Measurements from ENCODE around the gene PARM1. TPM values are rescaled to one million over a fixed set of nuclear protein-coding genes. Genes with fewer than 3 reads are reported as not detected.

Gene PARM1
- total and polyA plus RNA-seq, 9 of the 15 experiments (the other 6 are each of a cell fraction or from before 2014, with no cell fraction given): 0.07 TPM; not detected in 8

GRCh38 chr4:75038376-75038775, 105.5 kb downstream of the PARM1 start:
- no peak for FAIRE-seq

More at GRCh38 chr4:75038376-75038775, 105.5 kb downstream of the PARM1 start:
- Histone ChIP-seq H3K36me3 (ENCODE audit: control insufficient read depth, insufficient read depth, low read length) (no peaks in the 10 kb centered on the region), H3K9me3 (replicated peaks; ENCODE audit: control insufficient read depth, insufficient read depth, low read depth, low read length) (no peaks in the 10 kb centered on the region), H4K20me1 (replicated peaks; ENCODE audit: control insufficient read depth, insufficient read depth, low read length) (no peaks in the 10 kb centered on the region), H3K9me1 (ENCODE audit: control insufficient read depth, insufficient read depth, low read length) (no peaks in the 10 kb centered on the region), H3K9ac (ENCODE audit: insufficient read depth in 1 of 2, low read depth in 2 of 2, low read length in 2 of 2) (no peak overlapping the region), H3K79me2 (ENCODE audit: control insufficient read depth, insufficient read depth, low read length) (no peaks in the 10 kb centered on the region), H3K27me3 (ENCODE audit: control insufficient read depth in 2 of 2, insufficient read depth in 2 of 2, low read length in 2 of 2) (peaks cover 3 to 9% of the 10 kb centered on the region in 2 experiments; a peak in 1 of 5 replicates), H3K4me2 (ENCODE audit: insufficient read depth, low read length) (no peak overlapping the region), H3K27ac (ENCODE audit: extremely low read depth, low read depth, low read length) (no peak overlapping the region), H2AFZ (ENCODE audit: low read depth, low read length) (no peak overlapping the region), H3K4me1 (replicated peaks in 1 of 2; ENCODE audit: control insufficient read depth in 2 of 2, insufficient read depth in 2 of 2, low read length in 2 of 2) (no peaks in the 10 kb centered on the region), H3K4me3 (no peak overlapping the region)
- WGBS (ENCODE audit: insufficient coverage, low coverage, missing lambda C conversion rate): 0% methylated on average over 4 of the region's 4 CpGs
- no TSS peak for BruUV-seq (replicated peaks)
- CTCF ChIA-PET (ENCODE audit: low intra/inter-chr PET ratio): no interaction called here
- POLR2A ChIA-PET: interaction anchor here (0.8 kb wide), 1 partner anchor 13 kb away, joined by 3 read pairs; no protein-coding TSS in a partner anchor
- no peak for TF ChIP-seq PRDM10 (IDR thresholded peaks at IDR 0.05; ENCODE audit: partially characterized antibody)
- no peak for TF ChIP-seq TEAD2 (tag; IDR thresholded peaks at IDR 0.05)
- TF ChIP-seq NFIC (IDR thresholded peaks at IDR 0.05): no peak
- no peak for TF ChIP-seq ZNF41 (CRISPR knock-in tag; conservative IDR thresholded peaks at IDR 0.05)
- no peak for TF ChIP-seq USF1 (CRISPR knock-in tag; IDR thresholded peaks at IDR 0.05)
- TF ChIP-seq, protein P1, sequence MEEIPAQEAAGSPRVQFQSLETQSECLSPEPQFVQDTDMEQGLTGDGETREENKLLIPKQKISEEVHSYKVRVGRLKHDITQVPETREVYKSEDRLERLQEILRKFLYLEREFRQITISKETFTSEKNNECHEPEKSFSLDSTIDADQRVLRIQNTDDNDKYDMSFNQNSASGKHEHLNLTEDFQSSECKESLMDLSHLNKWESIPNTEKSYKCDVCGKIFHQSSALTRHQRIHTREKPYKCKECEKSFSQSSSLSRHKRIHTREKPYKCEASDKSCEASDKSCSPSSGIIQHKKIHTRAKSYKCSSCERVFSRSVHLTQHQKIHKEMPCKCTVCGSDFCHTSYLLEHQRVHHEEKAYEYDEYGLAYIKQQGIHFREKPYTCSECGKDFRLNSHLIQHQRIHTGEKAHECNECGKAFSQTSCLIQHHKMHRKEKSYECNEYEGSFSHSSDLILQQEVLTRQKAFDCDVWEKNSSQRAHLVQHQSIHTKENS (CRISPR knock-in tag; IDR thresholded peaks at IDR 0.05): no peak
- TF ChIP-seq ZNF780A (CRISPR knock-in tag; IDR thresholded peaks at IDR 0.05): no peak
- TF ChIP-seq PHF8 (IDR thresholded peaks at IDR 0.05; ENCODE audit: borderline replicate concordance, low read length): no peak
- no peak for TF ChIP-seq KDM2B (CRISPR knock-in tag; IDR thresholded peaks at IDR 0.05)
- no peak for TF ChIP-seq STAT5B (CRISPR knock-in tag; IDR thresholded peaks at IDR 0.05)
- TF ChIP-seq MTA3 (IDR thresholded peaks at IDR 0.05; ENCODE audit: borderline replicate concordance): no peak
- TF ChIP-seq SRSF3 (IDR thresholded peaks at IDR 0.05; ENCODE audit: insufficient read depth, low read length): no peak
- DNase-seq (ENCODE audit: extremely low read depth in 1 of 4, low spot score in 3 of 4) (no peak), ATAC-seq (no peak)
- in situ Hi-C loops (cut with MboI) (no loop called here), intact Hi-C loops (cut with micrococcal nuclease) (no loop called here)
